MM.1S (cell line): ENCODE measurements around the gene RNF227.

Source experiments
- DNase-seq: peaks from one replicate; pipeline ENCODE4 v3.0.0-alpha.2; 2015
- H2AFZ ChIP-seq: fragments of 300-600 bp; sonication (generic); 2 replicates; pipeline ENCODE4 v1.6.0; 2016; ENCODE audit warnings: antibody characterized with exemption, low read length
- H3F3A ChIP-seq: fragments of 300-600 bp; sonication (generic); 2 replicates; pipeline ENCODE4 v1.6.1; 2016; ENCODE audit warnings: mild to moderate bottlenecking, antibody characterized with exemption, low read length, moderate library complexity, mixed read lengths; ENCODE audit not compliant: insufficient read depth
- H3K27ac ChIP-seq: fragments of 300-600 bp; sonication (generic); 2 replicates; pipeline ENCODE4 v1.5.1; 2016; ENCODE audit warnings: mild to moderate bottlenecking, low read length
- H3K27me3 ChIP-seq: fragments of 300-600 bp; sonication (generic); replicated peaks from 2 replicates; pipeline ENCODE4 v1.6.0; 2016; ENCODE audit warnings: low read length; ENCODE audit not compliant: insufficient read depth
- H3K36me3 ChIP-seq: fragments of 300-600 bp; sonication (generic); replicated peaks from 2 replicates; pipeline ENCODE4 v1.6.1; 2016; ENCODE audit warnings: mild to moderate bottlenecking, low read length, mixed read lengths; ENCODE audit not compliant: insufficient read depth
- H3K4me1 ChIP-seq: fragments of 300-600 bp; sonication (generic); 2 replicates; pipeline ENCODE4 v1.6.1; 2016; ENCODE audit warnings: low read length, mixed read lengths
- H3K4me2 ChIP-seq: fragments of 300-600 bp; sonication (generic); 2 replicates; pipeline ENCODE4 v1.6.0; 2016; ENCODE audit warnings: low read depth, low read length
- H3K4me3 ChIP-seq: fragments of 300-600 bp; sonication (generic); 2 replicates; pipeline ENCODE4 v1.5.1; 2016; ENCODE audit warnings: low read length, mixed read lengths
- H3K79me2 ChIP-seq: fragments of 300-600 bp; sonication (generic); 2 replicates; pipeline ENCODE4 v1.6.1; 2016; ENCODE audit warnings: mixed run types, low read length, mixed read lengths
- H3K9ac ChIP-seq: fragments of 300-600 bp; sonication (generic); 2 replicates; pipeline ENCODE4 v1.6.1; 2016; ENCODE audit warnings: low read length, mixed read lengths
- H3K9me2 ChIP-seq: fragments of 300-600 bp; sonication (generic); replicated peaks from 2 replicates; pipeline ENCODE4 v1.6.1; 2016; ENCODE audit warnings: mild to moderate bottlenecking, low read length, mixed read lengths; ENCODE audit not compliant: insufficient read depth
- H3K9me3 ChIP-seq: fragments of 300-600 bp; sonication (generic); replicated peaks from 2 replicates; pipeline ENCODE4 v1.6.1; 2016; ENCODE audit warnings: mild to moderate bottlenecking, low read length, mixed read lengths; ENCODE audit not compliant: insufficient read depth
- H4K20me1 ChIP-seq: fragments of 300-600 bp; sonication (generic); 2 replicates; pipeline ENCODE4 v1.6.1; 2016; ENCODE audit warnings: mild to moderate bottlenecking, low read length, moderate library complexity, mixed read lengths; ENCODE audit not compliant: insufficient read depth
- CTCF ChIP-seq: fragments of 300-600 bp; sonication (generic); IDR thresholded peaks from 2 replicates; pipeline ENCODE4 v1.5.1; 2016; ENCODE audit warnings: antibody characterized with exemption, low read length, mixed read lengths
- EZH2 ChIP-seq: fragments of 300-600 bp; sonication (generic); optimal IDR thresholded peaks from 2 replicates; pipeline ENCODE3; 2017; ENCODE audit warnings: low read depth, mild to moderate bottlenecking, antibody characterized with exemption, low read length, mixed read lengths
- EZH2phosphoT487 ChIP-seq: fragments of 300-600 bp; sonication (generic); IDR thresholded peaks from 2 replicates; pipeline ENCODE4 v1.6.1; 2018; ENCODE audit warnings: antibody characterized with exemption, low read length

The RNF227 gene

GRCh38 chr17:7882068-7882467, 34.0 kb downstream of the RNF227 start:
- Histone ChIP-seq H2AFZ (no peak overlapping the region), H3K4me1 (peaks cover 15% of the 10 kb centered on the region), H3K9me3 (no peaks in the 10 kb centered on the region), H3K4me2 (no peak overlapping the region), H3K9me2 (no peaks in the 10 kb centered on the region), H3K79me2 (no peaks in the 10 kb centered on the region), H4K20me1 (no peaks in the 10 kb centered on the region), H3K27ac (no peak overlapping the region), H3F3A (peaks cover 4% of the 10 kb centered on the region; the same call in 1 of the 2 replicates), H3K36me3 (no peaks in the 10 kb centered on the region), H3K27me3 (peaks cover 60% of the 10 kb centered on the region), H3K4me3 (no peak overlapping the region), H3K9ac (no peak overlapping the region)
- no peak for DNase-seq
- TF ChIP-seq CTCF (no peak), EZH2 (no peak), EZH2phosphoT487 (no peak)

GRCh38 chr17:7881276-7882054, 34.6 kb downstream of the RNF227 start:
- H3K9me3 ChIP-seq = no peaks in the 10 kb centered on the region
- peaks cover 8% of the 10 kb centered on the region for H3K4me1 ChIP-seq
- TF ChIP-seq EZH2 = no peak
- TF ChIP-seq EZH2phosphoT487 = no peak
- no peak for TF ChIP-seq CTCF
- no peak overlapping the region for H3K9ac ChIP-seq
- no peaks in the 10 kb centered on the region for H3K79me2 ChIP-seq
- H3K27ac ChIP-seq = no peak overlapping the region
- no peaks in the 10 kb centered on the region for H3K9me2 ChIP-seq
- no peaks in the 10 kb centered on the region for H3K36me3 ChIP-seq
- no peak overlapping the region for H3K4me3 ChIP-seq
- H3K27me3 ChIP-seq = peaks cover 54% of the 10 kb centered on the region
- H3F3A ChIP-seq = peaks cover 2% of the 10 kb centered on the region; the same call in 1 of the 2 replicates
- H4K20me1 ChIP-seq = no peaks in the 10 kb centered on the region
- no peak for DNase-seq
- H3K4me2 ChIP-seq = no peak overlapping the region
- H2AFZ ChIP-seq = no peak overlapping the region

- H3K79me2 ChIP-seq = no peaks in the 10 kb centered on the region
Measured at GRCh38 chr17:7880076-7880868, 35.8 kb downstream of the RNF227 start.

More at GRCh38 chr17:7880076-7880868, 35.8 kb downstream of the RNF227 start:
- Histone ChIP-seq H3K9ac (no peak overlapping the region), H3K36me3 (no peaks in the 10 kb centered on the region), H3K9me2 (no peaks in the 10 kb centered on the region), H4K20me1 (no peaks in the 10 kb centered on the region), H3K4me2 (no peak overlapping the region), H3K27me3 (peaks cover 44% of the 10 kb centered on the region), H3K4me1 (no peaks in the 10 kb centered on the region), H3K27ac (no peak overlapping the region), H2AFZ (no peak overlapping the region), H3F3A (no peaks in the 10 kb centered on the region), H3K4me3 (no peak overlapping the region), H3K9me3 (no peaks in the 10 kb centered on the region)
- TF ChIP-seq EZH2phosphoT487 = no peak
- TF ChIP-seq CTCF = no peak
- TF ChIP-seq EZH2 = no peak
- no peak for DNase-seq
